SJCRH30 (cell line): ENCODE data around the gene AGMO. TPM values are rescaled to one million over a fixed set of nuclear protein-coding genes. Genes with fewer than 3 reads are reported as not detected.

Experiments
- DNase-seq, 2 experiments: peaks; one replicate each; pipeline ENCODE4 v3.0.0-alpha.2; 2015 to 2020
- H3K27ac ChIP-seq: fragments of 250-450 bp; sonication (Bioruptor Pico); 2 replicates; pipeline ENCODE4 v1.5.1; 2020; ENCODE audit warnings: mild to moderate bottlenecking, moderate library complexity
- H3K27me3 ChIP-seq: fragments of 250-450 bp; sonication (Bioruptor Pico); 2 replicates; pipeline ENCODE4 v1.5.1; 2020; ENCODE audit warnings: mild to moderate bottlenecking, moderate library complexity
- H3K36me3 ChIP-seq: fragments of 250-450 bp; sonication (Bioruptor Pico); 2 replicates; pipeline ENCODE4 v1.5.1; 2020; ENCODE audit warnings: mild to moderate bottlenecking, moderate library complexity
- H3K4me1 ChIP-seq: fragments of 250-450 bp; sonication (Bioruptor Pico); 2 replicates; pipeline ENCODE4 v1.5.1; 2020; ENCODE audit warnings: mild to moderate bottlenecking, moderate library complexity
- H3K4me3 ChIP-seq: fragments of 250-450 bp; sonication (Bioruptor Pico); 2 replicates; pipeline ENCODE4 v1.5.1; 2020; ENCODE audit warnings: mild to moderate bottlenecking, moderate library complexity
- H3K9me3 ChIP-seq: fragments of 250-450 bp; sonication (Bioruptor Pico); replicated peaks from 2 replicates; pipeline ENCODE4 v1.5.1; 2020; ENCODE audit warnings: mild to moderate bottlenecking, moderate library complexity
- total RNA-seq: library from RNA; depleted of rRNA; stranded (reverse); fragments of >200 nt; shearing (Covaris generic); gene quantifications from 2 replicates; pipeline ENCODE4 v1.2.3, GENCODE V29; 2014

AGMO gene
- total RNA-seq, 1 experiment from 2014 or later, result 0.20 TPM

DNA sequence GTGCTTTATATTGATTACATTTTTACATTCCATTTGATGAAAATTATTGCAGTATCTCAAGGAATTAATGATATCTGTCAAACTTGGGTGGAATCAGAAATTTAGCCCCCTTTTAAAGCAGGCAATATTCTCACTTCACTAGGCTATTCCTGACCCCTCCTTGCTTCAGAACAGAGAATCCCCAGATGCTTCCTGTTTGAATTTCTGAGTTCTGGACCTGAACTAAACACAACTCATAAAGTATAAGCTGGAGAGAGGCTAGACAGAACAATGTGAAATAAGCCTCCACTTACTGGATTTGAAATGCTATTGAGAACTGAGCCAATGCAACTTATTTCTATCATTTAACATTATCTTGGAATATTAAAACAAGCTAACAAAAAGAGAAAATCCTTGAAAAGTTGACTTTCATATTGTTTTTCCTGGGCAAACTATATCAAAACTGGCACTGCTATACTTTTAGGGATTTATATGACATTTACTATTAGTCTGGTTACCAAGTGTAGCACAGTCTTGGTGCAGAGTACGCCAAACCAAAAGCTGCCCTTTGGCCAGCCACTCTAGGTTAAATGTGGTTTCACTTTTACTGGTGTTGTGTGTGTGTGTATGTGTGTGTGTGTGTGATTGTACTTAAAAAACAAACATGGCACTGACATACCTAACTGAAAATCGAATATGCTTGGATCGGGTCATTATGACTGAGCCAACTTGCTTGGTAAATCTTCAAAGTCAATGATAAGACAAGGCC lies 19.0 kb upstream of the AGMO start:
- Histone ChIP-seq H3K27ac (no peak overlapping the region), H3K27me3 (no peaks in the 10 kb centered on the region), H3K4me3 (no peak overlapping the region), H3K9me3 (no peaks in the 10 kb centered on the region), H3K36me3 (no peaks in the 10 kb centered on the region), H3K4me1 (no peaks in the 10 kb centered on the region)
- DNase-seq, result no peak

DNA sequence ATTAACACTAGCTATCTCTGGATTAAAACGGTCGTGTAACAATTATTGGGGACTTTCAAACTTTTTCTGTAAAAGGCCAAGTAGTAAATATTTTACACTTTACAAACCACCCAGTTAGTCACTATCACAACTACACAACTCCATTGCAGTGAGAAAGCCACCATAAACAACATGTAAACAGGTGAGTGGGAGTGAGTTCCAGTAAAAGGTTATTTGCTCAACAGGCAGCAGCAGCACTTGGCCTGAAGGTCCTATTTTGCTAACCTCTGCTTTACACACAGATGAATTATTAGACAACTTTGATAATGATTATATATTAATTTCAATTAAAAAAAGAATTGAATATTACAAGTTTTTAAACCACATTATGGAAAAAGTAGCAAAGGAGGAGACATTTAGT lies 15.8 kb upstream of the AGMO start:
- H3K4me1 ChIP-seq, result no peaks in the 10 kb centered on the region
- H3K27ac ChIP-seq, result no peak overlapping the region
- DNase-seq, result no peak
- no peaks in the 10 kb centered on the region for H3K36me3 ChIP-seq
- no peaks in the 10 kb centered on the region for H3K9me3 ChIP-seq
- no peaks in the 10 kb centered on the region for H3K27me3 ChIP-seq
- H3K4me3 ChIP-seq, result no peak overlapping the region

- no peak for DNase-seq
Measured at GRCh38 chr7:15571301-15571878, 9.6 kb upstream of the AGMO start.

GRCh38 chr7:15567652-15568051 lies 5.8 kb upstream of the AGMO start:
- no peak for DNase-seq

More at GRCh38 chr7:15571301-15571878, 9.6 kb upstream of the AGMO start:
- Histone ChIP-seq H3K27ac (no peak overlapping the region), H3K27me3 (no peaks in the 10 kb centered on the region), H3K4me1 (no peaks in the 10 kb centered on the region), H3K36me3 (no peaks in the 10 kb centered on the region), H3K9me3 (no peaks in the 10 kb centered on the region), H3K4me3 (no peak overlapping the region)

DNA sequence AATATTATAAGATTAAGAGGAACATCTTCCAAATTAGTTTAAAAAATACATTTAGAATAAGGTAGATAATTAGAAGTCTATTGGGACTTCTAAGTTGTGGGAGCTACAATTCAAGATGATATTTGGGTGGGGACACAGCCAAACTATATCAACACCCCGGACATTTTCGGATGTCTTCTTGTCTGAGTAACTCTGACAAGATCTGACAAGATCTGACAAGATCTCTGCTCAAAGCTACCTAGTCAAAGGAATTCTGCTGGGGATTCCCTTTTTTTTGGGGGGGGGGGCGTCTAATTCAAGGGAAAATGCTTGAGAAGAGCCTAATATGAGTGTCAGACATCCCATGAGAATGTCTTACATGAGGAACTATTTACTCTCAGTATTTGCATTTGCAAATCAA lies 5.2 kb upstream of the AGMO start:
- H3K36me3 ChIP-seq, result no peaks in the 10 kb centered on the region
- no peaks in the 10 kb centered on the region for H3K27me3 ChIP-seq
- H3K4me3 ChIP-seq, result no peak overlapping the region
- H3K4me1 ChIP-seq, result no peaks in the 10 kb centered on the region
- DNase-seq, result no peak
- no peaks in the 10 kb centered on the region for H3K9me3 ChIP-seq
- no peak overlapping the region for H3K27ac ChIP-seq

More at GRCh38 chr7:15567652-15568051, 5.8 kb upstream of the AGMO start:
- Histone ChIP-seq H3K4me1 (no peaks in the 10 kb centered on the region), H3K9me3 (no peaks in the 10 kb centered on the region), H3K36me3 (no peaks in the 10 kb centered on the region), H3K27ac (no peak overlapping the region), H3K27me3 (no peaks in the 10 kb centered on the region), H3K4me3 (no peak overlapping the region)

DNA sequence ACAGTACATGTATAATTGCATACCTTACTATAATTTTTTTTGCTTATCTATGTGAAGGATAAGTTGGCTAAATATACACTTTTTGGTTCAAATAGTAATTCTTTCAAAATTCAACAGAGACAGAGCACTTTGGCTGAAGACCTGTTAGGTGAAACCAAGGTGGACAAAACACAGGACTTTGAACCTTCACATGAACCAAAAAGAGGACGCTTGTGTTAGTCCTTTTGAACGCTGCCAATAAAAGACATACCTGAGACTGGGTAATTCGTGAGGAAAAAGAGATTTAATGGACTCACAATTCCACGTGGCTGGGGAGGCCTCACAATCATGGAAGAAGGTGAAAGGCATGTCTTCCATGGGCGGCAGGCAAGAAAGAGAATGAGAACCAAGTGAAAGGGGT lies 4.7 kb upstream of the AGMO start:
- H3K27me3 ChIP-seq, result no peaks in the 10 kb centered on the region
- H3K9me3 ChIP-seq, result no peaks in the 10 kb centered on the region
- H3K36me3 ChIP-seq, result no peaks in the 10 kb centered on the region
- no peak overlapping the region for H3K27ac ChIP-seq
- no peak for DNase-seq
- H3K4me1 ChIP-seq, result no peaks in the 10 kb centered on the region
- H3K4me3 ChIP-seq, result no peak overlapping the region

- no peak overlapping the region for H3K27ac ChIP-seq
- H3K36me3 ChIP-seq, result no peaks in the 10 kb centered on the region
- DNase-seq, result no peak
Measured at GRCh38 chr7:15560968-15561367, 847 bp downstream of the AGMO start.

DNA sequence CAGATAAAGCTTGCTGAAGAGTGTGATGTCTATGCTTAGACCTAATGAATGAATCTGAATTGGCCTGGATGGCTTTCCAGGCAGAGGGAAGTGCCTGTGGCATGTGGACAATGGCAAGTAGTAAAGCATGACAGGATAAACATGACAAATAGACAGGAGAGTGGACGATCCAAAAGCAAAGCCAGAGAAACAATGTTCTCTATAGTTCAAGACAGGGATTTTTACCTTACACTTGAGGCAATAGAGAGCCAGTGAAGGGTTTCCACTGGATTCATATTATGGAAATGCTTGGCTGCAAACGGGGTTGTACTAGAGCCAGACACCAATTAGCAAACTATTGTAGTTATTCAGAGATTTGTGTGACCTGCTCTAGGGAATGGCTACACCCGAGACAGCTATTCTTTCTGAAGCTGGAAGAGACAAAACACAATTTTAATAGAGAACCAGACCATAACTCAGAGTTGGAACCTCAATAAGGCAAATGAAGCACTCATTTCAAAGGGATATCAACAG lies 2.3 kb downstream of the AGMO start:
- no peaks in the 10 kb centered on the region for H3K4me1 ChIP-seq
- no peak for DNase-seq
- no peaks in the 10 kb centered on the region for H3K27me3 ChIP-seq
- H3K27ac ChIP-seq, result no peak overlapping the region
- no peak overlapping the region for H3K4me3 ChIP-seq
- no peaks in the 10 kb centered on the region for H3K36me3 ChIP-seq
- H3K9me3 ChIP-seq, result no peaks in the 10 kb centered on the region

More at GRCh38 chr7:15560968-15561367, 847 bp downstream of the AGMO start:
- no peaks in the 10 kb centered on the region for H3K27me3 ChIP-seq
- H3K4me3 ChIP-seq, result no peak overlapping the region
- H3K4me1 ChIP-seq, result no peaks in the 10 kb centered on the region
- no peaks in the 10 kb centered on the region for H3K9me3 ChIP-seq

GRCh38 chr7:15558756-15559155 lies 3.1 kb downstream of the AGMO start:
- Histone ChIP-seq H3K27ac (no peak overlapping the region), H3K9me3 (no peaks in the 10 kb centered on the region), H3K4me3 (no peak overlapping the region), H3K27me3 (no peaks in the 10 kb centered on the region), H3K36me3 (no peaks in the 10 kb centered on the region), H3K4me1 (no peaks in the 10 kb centered on the region)
- DNase-seq, result no peak

DNA sequence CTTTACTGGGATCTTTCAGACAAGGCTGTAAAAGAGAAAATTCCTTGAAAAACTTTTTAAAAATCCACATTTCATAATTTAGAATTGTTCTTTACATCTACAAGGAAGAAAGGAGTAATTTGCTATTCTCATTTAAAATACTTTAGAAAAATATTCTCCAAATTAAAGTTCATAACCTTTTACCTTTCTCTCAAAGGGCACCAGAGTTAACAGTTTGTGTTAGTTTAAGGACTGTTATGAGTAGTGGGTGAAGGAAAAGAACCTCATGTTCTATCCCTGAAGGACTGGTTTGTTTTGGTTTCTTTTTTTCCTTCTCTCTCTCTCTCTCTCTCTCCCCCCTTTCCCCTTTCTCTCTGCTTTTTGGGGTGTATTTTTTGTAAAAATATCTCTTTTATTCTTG lies 4.1 kb downstream of the AGMO start:
- Histone ChIP-seq H3K36me3 (no peaks in the 10 kb centered on the region), H3K4me3 (no peak overlapping the region), H3K4me1 (no peaks in the 10 kb centered on the region), H3K27me3 (no peaks in the 10 kb centered on the region), H3K27ac (no peak overlapping the region), H3K9me3 (no peaks in the 10 kb centered on the region)
- DNase-seq, result no peak

- no peak for DNase-seq
- Histone ChIP-seq H3K27me3 (no peaks in the 10 kb centered on the region), H3K36me3 (no peaks in the 10 kb centered on the region), H3K9me3 (no peaks in the 10 kb centered on the region), H3K4me3 (no peak overlapping the region), H3K4me1 (no peaks in the 10 kb centered on the region), H3K27ac (no peak overlapping the region)
Measured at GRCh38 chr7:15557186-15557585, 4.6 kb downstream of the AGMO start.

GRCh38 chr7:15556339-15557105 lies 5.3 kb downstream of the AGMO start:
- Histone ChIP-seq H3K36me3 (no peaks in the 10 kb centered on the region), H3K27me3 (no peaks in the 10 kb centered on the region), H3K9me3 (no peaks in the 10 kb centered on the region), H3K27ac (no peak overlapping the region), H3K4me3 (no peak overlapping the region), H3K4me1 (no peaks in the 10 kb centered on the region)
- no peak for DNase-seq

- Histone ChIP-seq H3K4me1 (no peaks in the 10 kb centered on the region), H3K9me3 (no peaks in the 10 kb centered on the region), H3K27me3 (no peaks in the 10 kb centered on the region), H3K4me3 (no peak overlapping the region), H3K27ac (no peak overlapping the region), H3K36me3 (no peaks in the 10 kb centered on the region)
- no peak for DNase-seq
Measured at GRCh38 chr7:15555381-15555859, 6.4 kb downstream of the AGMO start.

DNA sequence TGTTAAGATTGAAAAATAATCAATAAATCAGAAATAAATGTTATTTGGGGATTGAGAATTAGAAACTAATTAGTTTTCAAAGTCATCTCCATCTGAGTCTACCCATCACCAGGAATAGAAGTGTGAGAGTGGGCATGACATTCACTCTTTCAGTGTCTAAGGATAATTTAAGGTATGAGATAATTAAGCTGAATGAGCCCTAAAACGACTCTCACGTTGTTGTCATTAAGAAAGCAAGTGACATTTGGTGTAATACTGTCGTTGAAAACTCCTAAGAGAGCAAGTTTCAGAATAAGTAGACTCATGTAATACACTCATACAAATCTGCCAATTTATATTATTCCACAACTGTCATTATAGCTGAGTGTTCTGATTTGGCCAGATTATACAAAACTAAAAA lies 7.1 kb downstream of the AGMO start:
- DNase-seq, result no peak
- no peaks in the 10 kb centered on the region for H3K4me1 ChIP-seq
- H3K27ac ChIP-seq, result no peak overlapping the region
- H3K4me3 ChIP-seq, result no peak overlapping the region
- H3K27me3 ChIP-seq, result no peaks in the 10 kb centered on the region
- H3K36me3 ChIP-seq, result no peaks in the 10 kb centered on the region
- no peaks in the 10 kb centered on the region for H3K9me3 ChIP-seq

DNA sequence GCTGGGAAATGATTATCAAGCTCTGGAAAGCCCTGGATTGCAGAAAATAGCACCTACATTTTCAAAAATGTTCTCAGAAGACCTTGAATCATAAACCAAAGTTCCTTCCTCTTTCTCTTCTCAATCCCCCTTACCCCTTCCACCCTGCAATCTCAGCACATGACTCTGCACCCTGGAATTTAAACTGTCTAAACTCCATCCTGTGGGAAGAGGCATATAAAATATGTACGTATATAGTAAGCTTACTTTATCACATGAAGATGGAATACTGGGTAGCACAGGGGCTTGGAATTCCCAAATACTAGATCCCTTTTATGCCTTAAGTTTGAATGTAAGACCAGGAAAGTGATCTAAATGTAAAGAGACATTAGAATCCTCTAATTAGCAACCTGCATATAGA lies 7.7 kb downstream of the AGMO start:
- Histone ChIP-seq H3K4me3 (no peak overlapping the region), H3K4me1 (no peaks in the 10 kb centered on the region), H3K27ac (no peak overlapping the region), H3K27me3 (no peaks in the 10 kb centered on the region), H3K9me3 (no peaks in the 10 kb centered on the region), H3K36me3 (no peaks in the 10 kb centered on the region)
- no peak for DNase-seq
